GM19023 (cell line): ENCODE measurements around the gene TRIM28.
A peak's percentile ranks its signal among the peaks of the same experiment; 100 is the strongest.

Experiments
- ATAC-seq: cut with Tn5 transposase; IDR thresholded peaks from one replicate; pipeline ENCODE4 v1.9.1; 2021; ENCODE audit warnings: mild to moderate bottlenecking, moderate library complexity; ENCODE audit not compliant: unreplicated experiment

The TRIM28 gene

GRCh38 chr19:58547323-58548312 is 3.8 kb downstream of the TRIM28 start:
- ATAC-seq = no peak

GRCh38 chr19:58548859-58549663 is 5.2 kb downstream of the TRIM28 start:
- ATAC-seq = no peak

- no peak for ATAC-seq
Measured at GRCh38 chr19:58549664-58550361, 5.9 kb downstream of the TRIM28 start.

GRCh38 chr19:58550362-58551122 is 6.7 kb downstream of the TRIM28 start:
- ATAC-seq = no peak

GRCh38 chr19:58551123-58551497 is 7.2 kb downstream of the TRIM28 start:
- no peak for ATAC-seq

GRCh38 chr19:58551577-58552471 is 8.0 kb downstream of the TRIM28 start:
- no peak for ATAC-seq

- no peak for ATAC-seq
Measured at GRCh38 chr19:58552655-58553054, 8.8 kb downstream of the TRIM28 start.

GRCh38 chr19:58553799-58554493 is 10.1 kb downstream of the TRIM28 start:
- no peak for ATAC-seq

- ATAC-seq = peak; percentile 27
Measured at GRCh38 chr19:58554494-58555368, 10.9 kb downstream of the TRIM28 start, which contains the start of gene CHMP2A. CHMP2A (minus strand) TSS chr19:58555105; CDS start chr19:58554212, 893 bp downstream.

- no peak for ATAC-seq
Measured at GRCh38 chr19:58555369-58555885, 11.6 kb downstream of the TRIM28 start.

GRCh38 chr19:58555920-58556621 is 12.2 kb downstream of the TRIM28 start:
- ATAC-seq = no peak

GRCh38 chr19:58556622-58557220 is 12.9 kb downstream of the TRIM28 start:
- ATAC-seq = no peak

- no peak for ATAC-seq
Measured at GRCh38 chr19:58557221-58558065, 13.6 kb downstream of the TRIM28 start.

- ATAC-seq = peak; percentile 2
Measured at GRCh38 chr19:58558066-58558622, 14.3 kb downstream of the TRIM28 start, which contains the start of gene UBE2M. UBE2M (minus strand) TSS chr19:58558611; CDS start chr19:58558381, 230 bp downstream.

- peak; percentile 58 for ATAC-seq
Measured at GRCh38 chr19:58558623-58559274, 14.9 kb downstream of the TRIM28 start.
